Hepatocyte (in vitro differentiated cells): Measurements from ENCODE around the gene RSAD1.

Experiments
- EZH2 ChIP-seq: fragments of 200-600 bp; sonication (generic); IDR thresholded peaks from 2 replicates; pipeline ENCODE4 v1.6.1; 2016; ENCODE audit warnings: antibody characterized with exemption, mild to moderate bottlenecking, borderline replicate concordance
- EZH2phosphoT487 ChIP-seq: fragments of 200-600 bp; sonication (generic); IDR thresholded peaks from one replicate; pipeline ENCODE4 v1.6.1; 2018; ENCODE audit warnings: antibody characterized with exemption, mild to moderate bottlenecking, low read depth, moderate library complexity; ENCODE audit not compliant: unreplicated experiment, severe bottlenecking
- TF ChIP-seq, protein P1 (sequence below): fragments of 200-600 bp; sonication (generic); IDR thresholded peaks from 2 replicates; pipeline ENCODE4 v1.5.1; 2016; ENCODE audit warnings: antibody characterized with exemption, mild to moderate bottlenecking; ENCODE audit not compliant: poor library complexity

DNA sequence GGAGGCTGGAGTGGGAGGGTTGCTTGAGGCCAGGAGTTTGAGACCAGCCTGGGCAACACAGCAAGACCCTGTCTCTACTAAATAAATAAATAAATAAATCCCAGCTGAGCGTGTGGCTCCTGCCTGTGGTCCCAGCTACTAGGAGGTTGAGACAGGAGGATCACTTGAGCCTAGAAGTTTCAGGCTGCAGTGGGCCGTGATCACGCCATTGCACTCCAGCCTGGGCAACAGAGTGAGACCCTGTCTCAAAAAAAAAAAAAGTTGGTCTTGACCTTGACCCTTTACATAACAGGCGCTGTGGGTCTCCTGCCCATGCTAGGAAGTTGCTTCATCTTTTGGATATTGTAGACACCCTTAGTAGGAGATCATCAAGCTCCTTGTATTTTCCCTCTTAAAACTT lies 41.3 kb upstream of the RSAD1 start:
- TF ChIP-seq, protein P1, sequence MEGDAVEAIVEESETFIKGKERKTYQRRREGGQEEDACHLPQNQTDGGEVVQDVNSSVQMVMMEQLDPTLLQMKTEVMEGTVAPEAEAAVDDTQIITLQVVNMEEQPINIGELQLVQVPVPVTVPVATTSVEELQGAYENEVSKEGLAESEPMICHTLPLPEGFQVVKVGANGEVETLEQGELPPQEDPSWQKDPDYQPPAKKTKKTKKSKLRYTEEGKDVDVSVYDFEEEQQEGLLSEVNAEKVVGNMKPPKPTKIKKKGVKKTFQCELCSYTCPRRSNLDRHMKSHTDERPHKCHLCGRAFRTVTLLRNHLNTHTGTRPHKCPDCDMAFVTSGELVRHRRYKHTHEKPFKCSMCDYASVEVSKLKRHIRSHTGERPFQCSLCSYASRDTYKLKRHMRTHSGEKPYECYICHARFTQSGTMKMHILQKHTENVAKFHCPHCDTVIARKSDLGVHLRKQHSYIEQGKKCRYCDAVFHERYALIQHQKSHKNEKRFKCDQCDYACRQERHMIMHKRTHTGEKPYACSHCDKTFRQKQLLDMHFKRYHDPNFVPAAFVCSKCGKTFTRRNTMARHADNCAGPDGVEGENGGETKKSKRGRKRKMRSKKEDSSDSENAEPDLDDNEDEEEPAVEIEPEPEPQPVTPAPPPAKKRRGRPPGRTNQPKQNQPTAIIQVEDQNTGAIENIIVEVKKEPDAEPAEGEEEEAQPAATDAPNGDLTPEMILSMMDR = no peak
- TF ChIP-seq EZH2 = no peak
- TF ChIP-seq EZH2phosphoT487 = no peak
